ENCODE results near the gene CPLX4.

- TF ChIP-seq, protein P1, sequence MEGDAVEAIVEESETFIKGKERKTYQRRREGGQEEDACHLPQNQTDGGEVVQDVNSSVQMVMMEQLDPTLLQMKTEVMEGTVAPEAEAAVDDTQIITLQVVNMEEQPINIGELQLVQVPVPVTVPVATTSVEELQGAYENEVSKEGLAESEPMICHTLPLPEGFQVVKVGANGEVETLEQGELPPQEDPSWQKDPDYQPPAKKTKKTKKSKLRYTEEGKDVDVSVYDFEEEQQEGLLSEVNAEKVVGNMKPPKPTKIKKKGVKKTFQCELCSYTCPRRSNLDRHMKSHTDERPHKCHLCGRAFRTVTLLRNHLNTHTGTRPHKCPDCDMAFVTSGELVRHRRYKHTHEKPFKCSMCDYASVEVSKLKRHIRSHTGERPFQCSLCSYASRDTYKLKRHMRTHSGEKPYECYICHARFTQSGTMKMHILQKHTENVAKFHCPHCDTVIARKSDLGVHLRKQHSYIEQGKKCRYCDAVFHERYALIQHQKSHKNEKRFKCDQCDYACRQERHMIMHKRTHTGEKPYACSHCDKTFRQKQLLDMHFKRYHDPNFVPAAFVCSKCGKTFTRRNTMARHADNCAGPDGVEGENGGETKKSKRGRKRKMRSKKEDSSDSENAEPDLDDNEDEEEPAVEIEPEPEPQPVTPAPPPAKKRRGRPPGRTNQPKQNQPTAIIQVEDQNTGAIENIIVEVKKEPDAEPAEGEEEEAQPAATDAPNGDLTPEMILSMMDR (IDR thresholded peaks at IDR 0.05): no peak
- no peak for TF ChIP-seq POLR2A (IDR thresholded peaks at IDR 0.05)
Measured at GRCh38 chr18:59279193-59279592, 39.3 kb downstream of the CPLX4 start.
